ENCODE results near the gene CAMK1D. TPM values are rescaled to one million over a fixed set of nuclear protein-coding genes. Genes with fewer than 3 reads are reported as not detected.

CAMK1D gene
- total RNA-seq, 1 experiment from 2014 or later = 6.3 TPM

- H3K23ac ChIP-seq (ENCODE audit: insufficient read length, low read depth, low read length) = no peak overlapping the region
- no peak overlapping the region for H3K4me2 ChIP-seq (ENCODE audit: insufficient read depth, insufficient read length, low read length)
- H2AK5ac ChIP-seq (ENCODE audit: insufficient read length, low read length) = no peak overlapping the region
- peaks cover 0 to 2% of the 10 kb centered on the region in 2 experiments; a peak in 1 of 4 replicates for H3K4me1 Mint-ChIP-seq
- no peak overlapping the region for H3K4ac ChIP-seq (ENCODE audit: low read depth, low read length)
- H2BK120ac ChIP-seq (ENCODE audit: low read depth, low read length, poor library complexity, severe bottlenecking) = no peak overlapping the region
- no peak for TF ChIP-seq CTCF (conservative IDR thresholded peaks at IDR 0.05)
- H3K4me3 Mint-ChIP-seq = no peak overlapping the region
- H3K36me3 Mint-ChIP-seq (ENCODE audit: insufficient read depth in 1 of 3, low read depth in 3 of 3) = 0 out of 7 replicates have a peak, but pooled peaks cover 0 to 1% (median 0%) of the 10 kb centered on the region in 3 experiments
- no peak overlapping the region for H2BK20ac ChIP-seq (ENCODE audit: low read depth, low read length, poor library complexity, severe bottlenecking)
- H3K79me1 ChIP-seq (ENCODE audit: insufficient read depth, low read depth, low read length, poor library complexity, severe bottlenecking) = no peaks in the 10 kb centered on the region
- H3K18ac ChIP-seq (ENCODE audit: insufficient read length, low read depth, low read length) = no peak overlapping the region
- no peak overlapping the region for H4K91ac ChIP-seq (ENCODE audit: insufficient read length, low read depth, low read length)
- H3K27me3 ChIP-seq (ENCODE audit: insufficient read depth, low read length) = no peaks in the 10 kb centered on the region
- H3K4me1 ChIP-seq (ENCODE audit: insufficient read depth, low read length) = no peaks in the 10 kb centered on the region
- H4K20me1 ChIP-seq (ENCODE audit: control insufficient read depth, insufficient read depth, insufficient read length) = no peaks in the 10 kb centered on the region
- no peaks in the 10 kb centered on the region; the same call in 1 of the 2 replicates for H3K27me3 Mint-ChIP-seq (ENCODE audit: low read depth)
- no peaks in the 10 kb centered on the region for H3K79me2 ChIP-seq (ENCODE audit: insufficient read depth, low read length)
- no peak overlapping the region for H3K56ac ChIP-seq (ENCODE audit: insufficient read length, low read depth, low read length)
- H2AFZ ChIP-seq (ENCODE audit: low read length) = no peak overlapping the region
- H4K8ac ChIP-seq (replicated peaks; ENCODE audit: insufficient read length, low read depth, low read length) = no peak overlapping the region
- H3K27ac Mint-ChIP-seq = no peak overlapping the region
- H3K9me3 Mint-ChIP-seq = no peaks in the 10 kb centered on the region
- H3K14ac ChIP-seq (ENCODE audit: insufficient read depth, low read length) = no peak overlapping the region
- no peak overlapping the region for H3T11ph ChIP-seq (ENCODE audit: low read length)
- no peak overlapping the region for H3K9ac ChIP-seq (ENCODE audit: extremely low read depth, insufficient read length, low read length)
- no peak overlapping the region for H2BK15ac ChIP-seq (ENCODE audit: low read depth, low read length)
- no peaks in the 10 kb centered on the region for H3K9me3 ChIP-seq (ENCODE audit: control insufficient read depth, low read depth, low read length)
- no peak for DNase-seq
- no peak overlapping the region for H3K27ac ChIP-seq (ENCODE audit: insufficient read length, low read depth, low read length)
- WGBS (ENCODE audit: extremely low coverage, insufficient read length, low lambda C conversion rate) = no CpG with 5 or more reads among the region's 4 CpGs
- no peak overlapping the region for H2BK5ac ChIP-seq (ENCODE audit: insufficient read length, low read length)
- no peak overlapping the region for H4K5ac ChIP-seq (ENCODE audit: insufficient read length, low read depth, low read length)
- no peak overlapping the region for H2BK12ac ChIP-seq (ENCODE audit: insufficient read length, low read depth, low read length)
- H3K23me2 ChIP-seq (ENCODE audit: insufficient read length, low read depth, low read length, poor library complexity, severe bottlenecking) = no peaks in the 10 kb centered on the region
Measured at GRCh38 chr10:12338981-12339380, 10.4 kb upstream of the CAMK1D start.

Measured in H9 (cell line).